Panc1 (cell line): Measurements from ENCODE around the gene ACP4. TPM values are rescaled to one million over a fixed set of nuclear protein-coding genes. Genes with fewer than 3 reads are reported as not detected.

ENCODE experiments used
- ATAC-seq: fragments of 200-7000 bp; cut with Tn5 transposase; 2 replicates; pipeline ENCODE4 v1.9.1; 2020; ENCODE audit warnings: mild to moderate bottlenecking, moderate library complexity
- BruUV-seq: library from RNA; stranded (reverse); fragments of 400-500 nt; replicated peaks from 2 replicates; lab custom pipeline; 2021; lab: Mats Ljungman, UMichigan
- CTCF ChIA-PET: fragments of 300-600 bp; sonication (Branson Sonifier 250); formaldehyde crosslinking; loops from one replicate; lab custom pipeline; 2022; ENCODE audit warnings: antibody characterized with exemption; lab: Charles Lee
- POLR2A ChIA-PET: fragments of 300-600 bp; sonication (Branson Sonifier 250); formaldehyde crosslinking; loops from one replicate; lab custom pipeline; 2022; ENCODE audit warnings: antibody characterized with exemption; lab: Charles Lee
- DNase-seq: peaks from one replicate; pipeline ENCODE4 v3.0.0-alpha.2; 2010; ENCODE audit warnings: low read depth, low spot score
- H3K27ac ChIP-seq: 2 replicates; pipeline ENCODE4 v1.5.1; 2011; ENCODE audit warnings: mild to moderate bottlenecking, low read length, inconsistent platforms
- H3K27me3 ChIP-seq: fragments of 200-500 bp; sonication (Bioruptor generic); 2 replicates; pipeline ENCODE4 v1.6.0; 2014; ENCODE audit warnings: low read length, inconsistent platforms; ENCODE audit not compliant: control insufficient read depth, insufficient read depth
- H3K36me3 ChIP-seq: fragments of 200-500 bp; sonication (Bioruptor generic); 2 replicates; pipeline ENCODE4 v1.5.1; 2014; ENCODE audit warnings: inconsistent platforms, mild to moderate bottlenecking, low read length, moderate library complexity; ENCODE audit not compliant: control insufficient read depth, insufficient read depth
- H3K4me1 ChIP-seq: 2 replicates; pipeline ENCODE4 v1.5.1; 2011; ENCODE audit warnings: inconsistent platforms, mild to moderate bottlenecking, low read length, moderate library complexity; ENCODE audit not compliant: control insufficient read depth, insufficient read depth
- H3K4me3 ChIP-seq, 2 experiments: 2 replicates each; pipeline ENCODE4 v1.5.1; 2011 to 2012; ENCODE audit warnings: low read depth in 2 of 2, low read length in 2 of 2, mild to moderate bottlenecking in 2 of 2, inconsistent platforms in 1 of 2, moderate library complexity in 1 of 2
- H3K9me3 ChIP-seq: fragments of 200-500 bp; sonication (Bioruptor generic); 2 replicates; pipeline ENCODE4 v1.5.1; 2014; ENCODE audit warnings: low read depth, mild to moderate bottlenecking, inconsistent platforms, low read length, moderate library complexity; ENCODE audit not compliant: control insufficient read depth, insufficient read depth
- CTCF ChIP-seq: fragments of 450-650 bp; IDR thresholded peaks from 2 replicates; pipeline ENCODE4 v1.5.1; 2017; ENCODE audit warnings: mild to moderate bottlenecking
- POLR2AphosphoS5 ChIP-seq: IDR thresholded peaks from 2 replicates; pipeline ENCODE4 v1.6.1; 2012; ENCODE audit warnings: mild to moderate bottlenecking, low read depth, low read length, moderate library complexity
- REST ChIP-seq, 2 experiments: IDR thresholded peaks; 2 replicates each; pipeline ENCODE4 v1.6.1; 2011 to 2012; ENCODE audit warnings: low read depth in 2 of 2, control low read depth in 1 of 2, low read length in 1 of 2, mild to moderate bottlenecking in 1 of 2, moderate library complexity in 1 of 2; ENCODE audit not compliant: insufficient read depth in 1 of 2
- SIN3A ChIP-seq: IDR thresholded peaks from 2 replicates; pipeline ENCODE4 v1.6.1; 2012; ENCODE audit warnings: low read depth, mild to moderate bottlenecking, low read length, moderate library complexity, borderline replicate concordance; ENCODE audit not compliant: insufficient read depth
- TCF7L2 ChIP-seq: IDR thresholded peaks from 2 replicates; pipeline ENCODE4 v1.6.1; 2011; ENCODE audit warnings: mild to moderate bottlenecking, low read depth, low read length, inconsistent platforms
- in situ Hi-C: cut with HindIII; loops from 2 replicates; pipeline ENCODE4 v1.10.0; 2016; ENCODE audit warnings: low sequenced_read_pairs, low pct_unique_long_range_greater_than_20kb
- intact Hi-C: fragments of 100-400 bp; cut with micrococcal nuclease; formaldehyde crosslinking; loops from one replicate; pipeline ENCODE4 v1.10.0; 2022; ENCODE audit not compliant: unreplicated experiment
- total RNA-seq: library from RNA; stranded (reverse); gene quantifications from one replicate; pipeline ENCODE4 v1.2.1, GENCODE V29; 2021; ENCODE audit not compliant: unreplicated experiment

The ACP4 gene
- total RNA-seq, 1 experiment from 2014 or later: not detected

GRCh38 chr19:50777830-50778303 is 12.3 kb upstream of the ACP4 start:
- in situ Hi-C loops (no loop called here), intact Hi-C loops (no loop called here)
- DNase-seq (no peak), ATAC-seq (peak; percentile 48; the same call in 1 of the 2 replicates)
- BruUV-seq: no TSS peak
- Histone ChIP-seq H3K27me3 (peaks cover 5% of the 10 kb centered on the region), H3K36me3 (no peaks in the 10 kb centered on the region), H3K4me3 (peak overlapping the region; percentile 10 to 12; a peak in 3 of 4 replicates), H3K27ac (no peak overlapping the region), H3K9me3 (no peaks in the 10 kb centered on the region), H3K4me1 (no peaks in the 10 kb centered on the region)
- TF ChIP-seq CTCF (no peak), SIN3A (no peak), POLR2AphosphoS5 (no peak), REST (IDR thresholded peaks at IDR 0.05; ENCODE audit: insufficient read depth in 1 of 2, low read depth in 2 of 2, low read length in 1 of 2) (no peak), TCF7L2 (peak; percentile 72)
- CTCF ChIA-PET: interaction anchor here (0.7 kb wide), 1 partner anchor 72 kb away, joined by 3 read pairs; no protein-coding TSS in a partner anchor
- POLR2A ChIA-PET: no interaction called here

- Histone ChIP-seq H3K27me3 (peaks cover 5% of the 10 kb centered on the region), H3K36me3 (no peaks in the 10 kb centered on the region), H3K4me1 (no peaks in the 10 kb centered on the region), H3K4me3 (no peak overlapping the region), H3K9me3 (no peaks in the 10 kb centered on the region), H3K27ac (no peak overlapping the region)
- ATAC-seq (no peak), DNase-seq (no peak)
- ChIA-PET POLR2A (interaction anchor here (0.6 kb wide), 1 partner anchor 25 kb away, joined by 4 read pairs; no protein-coding TSS in a partner anchor), CTCF (interaction anchor here (0.5 to 1.0 kb wide), 2 partner anchors 75 to 289 kb away, joined by 3 read pairs; no protein-coding TSS in a partner anchor)
- in situ Hi-C loops: no loop called here
- no TSS peak for BruUV-seq
- TF ChIP-seq REST (IDR thresholded peaks at IDR 0.05; ENCODE audit: insufficient read depth in 1 of 2, low read depth in 2 of 2, low read length in 1 of 2) (no peak), SIN3A (no peak), CTCF (no peak), TCF7L2 (no peak), POLR2AphosphoS5 (no peak)
- intact Hi-C loops: no loop called here
Measured at GRCh38 chr19:50778906-50779430, 11.2 kb upstream of the ACP4 start.
